MCF 10A (cell line): ENCODE results near the gene CCDC73. TPM values are rescaled to one million over a fixed set of nuclear protein-coding genes. Genes with fewer than 3 reads are reported as not detected.

Experiments
- BruUV-seq: library from RNA; stranded (reverse); fragments of 400-500 nt; replicated peaks from 2 replicates; lab custom pipeline; 2021; lab: Mats Ljungman, UMichigan
- CTCF ChIA-PET: fragments of 300-600 bp; sonication (Branson Sonifier 250); formaldehyde crosslinking; extraction: SDS; loops from one replicate; lab custom pipeline; 2021; ENCODE audit warnings: antibody characterized with exemption, inconsistent platforms; lab: Yijun Ruan, JAX
- POLR2A ChIA-PET: fragments of 300-600, 350-650 bp; sonication (Branson Sonifier 250); formaldehyde crosslinking; extraction: SDS; loops from one replicate; lab custom pipeline; 2020; ENCODE audit warnings: antibody characterized with exemption, inconsistent platforms; lab: Yijun Ruan, JAX
- DNase-seq: peaks from one replicate; pipeline ENCODE4 v3.0.0-alpha.2; 2018; ENCODE audit not compliant: unreplicated experiment
- H3K27ac Mint-ChIP-seq: one replicate; pipeline ENCODE4 v1.8.0; 2022; ENCODE audit warnings: mild to moderate bottlenecking, low read depth, mixed read lengths; ENCODE audit not compliant: unreplicated experiment
- H3K27me3 Mint-ChIP-seq: one replicate; pipeline ENCODE4 v1.8.0; 2022; ENCODE audit warnings: mixed read lengths; ENCODE audit not compliant: insufficient read depth, unreplicated experiment
- H3K36me3 Mint-ChIP-seq: one replicate; pipeline ENCODE4 v1.8.0; 2022; ENCODE audit warnings: mild to moderate bottlenecking, moderate library complexity, mixed read lengths; ENCODE audit not compliant: insufficient read depth, unreplicated experiment
- H3K4me1 Mint-ChIP-seq: one replicate; pipeline ENCODE4 v1.8.0; 2022; ENCODE audit warnings: mixed read lengths; ENCODE audit not compliant: insufficient read depth, unreplicated experiment
- H3K4me3 Mint-ChIP-seq: one replicate; pipeline ENCODE4 v1.8.0; 2022; ENCODE audit warnings: mild to moderate bottlenecking, moderate library complexity, mixed read lengths; ENCODE audit not compliant: unreplicated experiment
- H3K9me3 Mint-ChIP-seq: one replicate; pipeline ENCODE4 v1.8.0; 2022; ENCODE audit warnings: mixed read lengths; ENCODE audit not compliant: unreplicated experiment
- intact Hi-C: fragments of 100-400 bp; cut with micrococcal nuclease; formaldehyde crosslinking; loops from 2 replicates; pipeline ENCODE4 v1.14.1; 2022
- total RNA-seq: library from RNA; stranded (reverse); gene quantifications from 2 replicates; pipeline ENCODE4 v1.2.3, GENCODE V29; 2022
- TF ChIP-seq, protein P1 (sequence below): fragments of 200-600 bp; IDR thresholded peaks from one replicate; pipeline ENCODE4 v1.8.0; 2022; ENCODE audit warnings: antibody characterized with exemption, mild to moderate bottlenecking; ENCODE audit not compliant: unreplicated experiment

Gene CCDC73
- total RNA-seq, 1 experiment from 2014 or later = 0.09 TPM

DNA sequence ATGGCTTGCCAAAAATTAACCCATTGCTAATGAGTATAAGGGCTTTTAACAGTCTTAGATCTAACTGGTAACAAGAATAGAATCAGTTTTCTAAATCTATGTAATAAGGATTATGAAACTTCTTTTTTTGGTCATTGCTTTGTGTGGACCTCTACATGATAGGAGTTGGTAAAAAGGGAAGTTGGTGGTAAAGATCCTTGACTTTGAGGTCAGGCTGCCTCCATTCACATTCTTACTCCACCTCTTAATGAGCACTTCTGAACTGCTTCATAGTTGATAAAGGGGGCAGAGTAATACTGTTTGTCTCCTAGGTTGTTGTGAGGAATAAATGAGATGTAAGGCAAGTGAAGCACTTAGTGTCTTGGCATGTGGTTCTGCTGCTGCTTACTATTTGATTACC lies 200.2 kb downstream of the CCDC73 start:
- DNase-seq = no peak
- TSS peak; percentile 0 for BruUV-seq
- H3K27me3 Mint-ChIP-seq = no peaks in the 10 kb centered on the region
- no peak overlapping the region for H3K4me3 Mint-ChIP-seq
- H3K27ac Mint-ChIP-seq = no peak overlapping the region
- POLR2A ChIA-PET = interaction anchor here (0.7 kb wide), 1 partner anchor 9 kb away, joined by 3 read pairs; no protein-coding TSS in a partner anchor
- TF ChIP-seq, protein P1, sequence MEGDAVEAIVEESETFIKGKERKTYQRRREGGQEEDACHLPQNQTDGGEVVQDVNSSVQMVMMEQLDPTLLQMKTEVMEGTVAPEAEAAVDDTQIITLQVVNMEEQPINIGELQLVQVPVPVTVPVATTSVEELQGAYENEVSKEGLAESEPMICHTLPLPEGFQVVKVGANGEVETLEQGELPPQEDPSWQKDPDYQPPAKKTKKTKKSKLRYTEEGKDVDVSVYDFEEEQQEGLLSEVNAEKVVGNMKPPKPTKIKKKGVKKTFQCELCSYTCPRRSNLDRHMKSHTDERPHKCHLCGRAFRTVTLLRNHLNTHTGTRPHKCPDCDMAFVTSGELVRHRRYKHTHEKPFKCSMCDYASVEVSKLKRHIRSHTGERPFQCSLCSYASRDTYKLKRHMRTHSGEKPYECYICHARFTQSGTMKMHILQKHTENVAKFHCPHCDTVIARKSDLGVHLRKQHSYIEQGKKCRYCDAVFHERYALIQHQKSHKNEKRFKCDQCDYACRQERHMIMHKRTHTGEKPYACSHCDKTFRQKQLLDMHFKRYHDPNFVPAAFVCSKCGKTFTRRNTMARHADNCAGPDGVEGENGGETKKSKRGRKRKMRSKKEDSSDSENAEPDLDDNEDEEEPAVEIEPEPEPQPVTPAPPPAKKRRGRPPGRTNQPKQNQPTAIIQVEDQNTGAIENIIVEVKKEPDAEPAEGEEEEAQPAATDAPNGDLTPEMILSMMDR = no peak
- H3K4me1 Mint-ChIP-seq = peaks cover 9% of the 10 kb centered on the region
- H3K9me3 Mint-ChIP-seq = no peaks in the 10 kb centered on the region
- peaks cover 98% of the 10 kb centered on the region for H3K36me3 Mint-ChIP-seq
- intact Hi-C loops = no loop called here
- CTCF ChIA-PET = interaction anchor here (0.6 to 2.1 kb wide), 3 partner anchors 16 to 201 kb away, joined by 3 to 8 read pairs (median 4); no protein-coding TSS in a partner anchor

DNA sequence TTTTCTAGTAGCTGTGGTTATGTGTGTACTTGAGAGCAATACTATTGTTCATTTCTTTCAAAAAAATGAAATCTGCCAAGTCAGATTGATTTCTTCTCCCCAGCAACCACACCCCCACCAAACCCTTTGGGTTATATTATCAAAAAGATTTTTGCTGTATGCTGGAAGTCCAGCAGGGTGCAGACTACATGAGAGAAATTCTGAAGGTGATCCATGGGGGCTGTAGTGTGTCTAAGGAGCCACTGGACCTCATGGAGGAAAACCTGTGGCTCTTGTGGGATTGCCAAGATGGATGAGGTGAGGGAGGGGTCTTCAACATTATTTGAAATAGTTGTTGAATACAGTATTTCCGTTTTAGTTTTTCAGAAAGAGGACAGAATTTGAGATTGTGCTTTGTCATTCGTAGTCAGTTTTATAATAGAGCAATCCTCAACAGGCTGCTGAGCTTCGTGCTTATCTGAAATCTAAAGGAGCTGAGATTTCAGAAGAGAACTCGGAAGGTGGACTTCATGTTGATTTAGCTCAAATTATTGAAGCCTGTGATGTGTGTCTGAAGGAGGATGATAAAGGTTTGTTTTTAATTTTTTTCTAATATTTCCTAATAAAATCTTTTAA lies 207.8 kb downstream of the CCDC73 start:
- no peaks in the 10 kb centered on the region for H3K27me3 Mint-ChIP-seq
- H3K4me3 Mint-ChIP-seq = peak overlapping the region; percentile 17
- ChIA-PET POLR2A (interaction anchor here (0.8 to 1.6 kb wide), 4 partner anchors 11 to 205 kb away, joined by 3 to 4 read pairs (median 3); partner anchors contain the start of gene WT1), CTCF (interaction anchor here (0.5 to 1.5 kb wide), 9 partner anchors 10 to 1200 kb away, joined by 3 to 5 read pairs (median 3); no protein-coding TSS in a partner anchor)
- H3K36me3 Mint-ChIP-seq = peaks cover 57% of the 10 kb centered on the region
- H3K4me1 Mint-ChIP-seq = peaks cover 19% of the 10 kb centered on the region
- DNase-seq = peak; percentile 39
- intact Hi-C loops = loop anchor here (10.0 kb wide), 1 partner anchor 202 kb away; no protein-coding TSS in a partner anchor
- BruUV-seq = no TSS peak
- TF ChIP-seq, protein P1 = peak; percentile 8
- H3K27ac Mint-ChIP-seq = no peak overlapping the region
- H3K9me3 Mint-ChIP-seq = no peaks in the 10 kb centered on the region

DNA sequence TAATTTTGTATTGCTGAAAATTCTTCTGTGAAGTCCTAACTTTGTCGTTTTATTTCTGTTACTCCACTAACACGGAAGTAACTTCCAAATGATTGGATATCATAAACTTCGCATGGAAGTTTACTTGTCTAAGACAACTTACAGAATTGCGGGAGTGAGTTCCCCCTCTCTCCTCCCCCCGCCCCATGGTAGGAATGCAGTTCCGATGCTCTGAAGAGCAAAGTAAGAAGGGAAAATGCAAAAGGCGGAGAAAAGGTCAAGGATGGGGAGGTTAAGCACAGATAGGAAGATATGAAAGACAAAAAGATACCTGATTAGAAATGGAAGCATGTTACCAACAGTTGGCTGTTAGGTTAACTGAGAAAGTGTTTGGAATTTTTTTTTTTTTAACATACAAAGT lies 209.5 kb downstream of the CCDC73 start:
- DNase-seq = peak; percentile 14

More for the DNA sequence above, 209.5 kb downstream of the CCDC73 start:
- Mint-ChIP-seq H3K27ac (peak overlapping the region; percentile 98), H3K36me3 (peaks cover 39% of the 10 kb centered on the region), H3K4me3 (peak overlapping the region; percentile 96), H3K9me3 (no peaks in the 10 kb centered on the region), H3K27me3 (no peaks in the 10 kb centered on the region), H3K4me1 (peaks cover 18% of the 10 kb centered on the region)
- POLR2A ChIA-PET = interaction anchor here (0.8 to 2.9 kb wide), 7 partner anchors 10 to 310 kb away, joined by 3 to 11 read pairs (median 7); no protein-coding TSS in a partner anchor
- intact Hi-C loops = loop anchor here (5.0 to 10.0 kb wide), 3 partner anchors 122 to 207 kb away; partner anchors contain the start of gene CCDC73
- TF ChIP-seq, protein P1 = no peak
- CTCF ChIA-PET = no interaction called here
- BruUV-seq = TSS peak; percentile 43
